Breast epithelium (tissue), 4 donors: ENCODE results near the gene KXD1. TPM values are rescaled to one million over a fixed set of nuclear protein-coding genes. Genes with fewer than 3 reads are reported as not detected.

Experiments
- DNase-seq, 2 donors: peaks; one replicate each; pipeline ENCODE4 v3.0.0-alpha.2; 2019; ENCODE audit warnings: low spot score in 2 of 2
- H3K27ac ChIP-seq, 2 donors: fragments of 200-600 bp; sonication (generic) in 1 of 2; one replicate each; pipeline ENCODE4 v1.5.1; 2016 to 2019; ENCODE audit warnings: mild to moderate bottlenecking in 1 of 2
- H3K27me3 ChIP-seq, 2 donors: fragments of 200-600 bp; sonication (generic) in 1 of 2; one replicate each; pipeline versions ENCODE4 v1.5.1 to v1.6.0; 2017 to 2019; ENCODE audit warnings: control low read depth in 1 of 2, mild to moderate bottlenecking in 1 of 2
- H3K36me3 ChIP-seq: fragments of 200-600 bp; one replicate; pipeline ENCODE4 v1.5.1; 2019
- H3K4me1 ChIP-seq, 2 donors: fragments of 200-600 bp; sonication (generic); one replicate each; pipeline ENCODE4 v1.5.1; 2016 to 2019; ENCODE audit warnings: control low read depth in 1 of 2
- H3K4me3 ChIP-seq, 3 donors: fragments of 200-600 bp; sonication (generic); 1 replicate in 2 of 3; 2 replicates in 1 of 3; pipeline ENCODE4 v1.5.1; 2016 to 2019; ENCODE audit warnings: mild to moderate bottlenecking in 3 of 3, moderate library complexity in 2 of 3
- H3K9me3 ChIP-seq, 2 donors: fragments of 200-600 bp; sonication (generic) in 1 of 2; one replicate each; pipeline ENCODE4 v1.5.1; 2016 to 2019; ENCODE audit warnings: control low read depth in 1 of 2
- CTCF ChIP-seq, 3 donors: fragments of 450-650 bp; IDR thresholded peaks; one replicate each; pipeline ENCODE4 v1.5.1; 2016 to 2017; ENCODE audit warnings: antibody characterized with exemption in 3 of 3, mild to moderate bottlenecking in 3 of 3, moderate library complexity in 3 of 3
- POLR2A ChIP-seq: fragments of 450-650 bp; IDR thresholded peaks from one replicate; pipeline ENCODE4 v1.6.1; 2016; ENCODE audit warnings: antibody characterized with exemption, mild to moderate bottlenecking, moderate library complexity
- POLR2AphosphoS5 ChIP-seq, 3 donors: sonication (generic); formaldehyde crosslinking; IDR thresholded peaks; one replicate each; pipeline ENCODE4 v1.6.1; 2017; ENCODE audit warnings: antibody characterized with exemption in 3 of 3
- intact Hi-C: fragments of 100-400 bp; cut with DNase I; formaldehyde crosslinking; loops from one replicate; pipeline ENCODE4 v1.15.1; 2023; ENCODE audit warnings: low total_unique reads
- total RNA-seq, 3 donors: library from RNA; depleted of rRNA; stranded (reverse); fragments of >200 nt; gene quantifications; one replicate each; pipeline ENCODE4 v1.1.0, GENCODE V29; 2016

Gene KXD1
- total RNA-seq, 3 donors from 2014 or later = 92.6 to 140 (median 139) TPM

DNA sequence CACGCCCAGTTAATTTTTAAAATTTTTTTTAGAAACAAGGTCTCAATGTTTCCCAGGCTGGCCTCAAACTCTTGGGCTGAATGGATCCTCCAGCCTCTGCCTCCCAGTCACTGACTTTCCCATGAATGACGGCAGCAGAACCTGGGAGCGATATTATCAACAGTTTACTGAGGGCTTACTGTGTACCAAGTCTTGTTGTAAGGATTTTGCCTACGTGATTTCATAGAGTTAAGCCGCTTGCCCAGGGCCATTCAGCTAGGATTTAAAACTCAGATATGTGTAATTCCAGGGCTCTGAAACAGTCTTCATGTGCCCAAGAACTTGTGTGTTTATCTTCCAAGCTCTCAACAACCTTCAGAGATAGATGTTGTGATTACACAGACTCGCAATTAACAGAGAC is 6.0 kb upstream of the KXD1 start:
- Histone ChIP-seq H3K4me3 (no peak overlapping the region), H3K27me3 (no peaks in the 10 kb centered on the region), H3K9me3 (no peaks in the 10 kb centered on the region), H3K4me1 (no peaks in the 10 kb centered on the region), H3K36me3 (no peaks in the 10 kb centered on the region), H3K27ac (peak overlapping the region in 1 of 2 donors; percentile 3)
- intact Hi-C loops = no loop called here
- no peak for DNase-seq
- no peak for TF ChIP-seq POLR2AphosphoS5 (IDR thresholded peaks at IDR 0.05)
- no peak for TF ChIP-seq CTCF (IDR thresholded peaks at IDR 0.05)
- no peak for TF ChIP-seq POLR2A

- no peaks in the 10 kb centered on the region for H3K9me3 ChIP-seq
- H3K4me1 ChIP-seq = peaks cover 3 to 5% of the 10 kb centered on the region in 2 donors
- intact Hi-C loops = no loop called here
- peak overlapping the region; percentile 73 to 89 (median 84) for H3K4me3 ChIP-seq
- no peaks in the 10 kb centered on the region for H3K36me3 ChIP-seq
- TF ChIP-seq CTCF (IDR thresholded peaks at IDR 0.05) (no peak), POLR2A (no peak), POLR2AphosphoS5 (IDR thresholded peaks at IDR 0.05) (no peak)
- H3K27ac ChIP-seq = peak overlapping the region; percentile 97
- H3K27me3 ChIP-seq = no peaks in the 10 kb centered on the region
- no peak for DNase-seq
Observed at GRCh38 chr19:18558202-18558555, 509 bp downstream of the KXD1 start.

DNA sequence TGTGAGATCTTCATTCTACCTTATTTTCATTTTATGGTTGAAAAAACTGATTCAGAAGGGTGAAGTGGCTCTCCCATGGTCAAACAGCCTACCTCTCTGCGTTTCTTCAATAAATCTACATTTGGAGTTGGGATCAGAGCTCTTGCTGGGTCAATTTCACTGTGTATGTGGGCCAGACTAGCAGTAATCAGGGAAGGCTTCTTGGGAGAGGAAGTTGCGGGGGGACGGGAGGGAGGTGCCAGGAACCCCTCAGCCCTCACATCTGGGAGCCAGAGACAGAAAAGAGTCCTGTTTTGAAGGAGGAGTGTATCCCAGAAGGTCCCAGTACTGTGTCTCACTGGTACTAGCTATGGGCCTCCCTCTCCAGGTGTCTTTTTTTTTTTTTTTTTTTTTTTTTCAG is 934 bp downstream of the KXD1 start:
- H3K4me1 ChIP-seq = peaks cover 3 to 5% of the 10 kb centered on the region in 2 donors
- H3K27ac ChIP-seq = peak overlapping the region; percentile 97
- no peak for DNase-seq
- H3K27me3 ChIP-seq = no peaks in the 10 kb centered on the region
- TF ChIP-seq CTCF (IDR thresholded peaks at IDR 0.05) (no peak), POLR2AphosphoS5 (IDR thresholded peaks at IDR 0.05) (no peak), POLR2A (no peak)
- peak overlapping the region; percentile 73 to 89 (median 84) for H3K4me3 ChIP-seq
- H3K36me3 ChIP-seq = no peaks in the 10 kb centered on the region
- no peaks in the 10 kb centered on the region for H3K9me3 ChIP-seq
- intact Hi-C loops = no loop called here

- Histone ChIP-seq H3K9me3 (no peaks in the 10 kb centered on the region), H3K27me3 (no peaks in the 10 kb centered on the region), H3K27ac (peak overlapping the region; percentile 10 to 61), H3K4me3 (no peak overlapping the region), H3K4me1 (peaks cover 3 to 5% of the 10 kb centered on the region in 2 donors), H3K36me3 (no peaks in the 10 kb centered on the region)
- no peak for DNase-seq
- TF ChIP-seq CTCF (IDR thresholded peaks at IDR 0.05) = no peak
- TF ChIP-seq POLR2AphosphoS5 (IDR thresholded peaks at IDR 0.05) = no peak
- TF ChIP-seq POLR2A = no peak
- intact Hi-C loops = no loop called here
Observed at GRCh38 chr19:18559685-18560084, 2.0 kb downstream of the KXD1 start.

GRCh38 chr19:18562086-18562485 is 4.4 kb downstream of the KXD1 start:
- intact Hi-C loops = no loop called here
- Histone ChIP-seq H3K36me3 (no peaks in the 10 kb centered on the region), H3K4me1 (peaks cover 3 to 5% of the 10 kb centered on the region in 2 donors), H3K9me3 (no peaks in the 10 kb centered on the region), H3K27me3 (no peaks in the 10 kb centered on the region), H3K27ac (peak overlapping the region; percentile 81 to 92), H3K4me3 (no peak overlapping the region)
- DNase-seq = peak in 1 of 2 donors; percentile 34
- TF ChIP-seq POLR2A = no peak
- no peak for TF ChIP-seq CTCF (IDR thresholded peaks at IDR 0.05)
- TF ChIP-seq POLR2AphosphoS5 (IDR thresholded peaks at IDR 0.05) = no peak
